Loucy (cell line): Measurements from ENCODE around the gene ORC6.

Experiments
- CTCF ChIP-seq: fragments of 200-600 bp; sonication (generic); conservative IDR thresholded peaks from 2 replicates; pipeline ENCODE4 v1.5.1; 2014; ENCODE audit warnings: mild to moderate bottlenecking, antibody characterized with exemption, low read length
- EZH2phosphoT487 ChIP-seq: fragments of 200-600 bp; IDR thresholded peaks from 2 replicates; pipeline ENCODE4 v1.6.1; 2018; ENCODE audit warnings: antibody characterized with exemption, mild to moderate bottlenecking, moderate library complexity, borderline replicate concordance

- TF ChIP-seq CTCF = no peak
- no peak for TF ChIP-seq EZH2phosphoT487
Measured at GRCh38 chr16:46686815-46687473, 2.5 kb upstream of the ORC6 start.
